HepG2 (cell line): ENCODE measurements around the gene CFAP61. TPM values are rescaled to one million over a fixed set of nuclear protein-coding genes. Genes with fewer than 3 reads are reported as not detected.

ENCODE experiments used
- ATAC-seq: fragments of 200-7000 bp; cut with Tn5 transposase; 3 replicates; pipeline ENCODE4 v1.9.1; 2020; ENCODE audit warnings: mild to moderate bottlenecking, moderate library complexity
- BruUV-seq: library from RNA; stranded (reverse); fragments of 400-500 nt; replicated peaks from 2 replicates; lab custom pipeline; 2021; lab: Mats Ljungman, UMichigan
- CTCF ChIA-PET: fragments of 300-600 bp; formaldehyde crosslinking; extraction: SDS; loops from one replicate; lab custom pipeline; 2021; ENCODE audit warnings: low total read pairs, inconsistent platforms, low intra/inter-chr PET ratio; lab: Yijun Ruan, JAX
- POLR2A ChIA-PET: fragments of 350-600 bp; sonication (Branson Sonifier 250); formaldehyde crosslinking; loops from one replicate; lab custom pipeline; 2020; ENCODE audit warnings: antibody characterized with exemption, inconsistent platforms; lab: Yijun Ruan, JAX
- DNase-seq: peaks from one replicate; pipeline ENCODE4 v3.0.0-alpha.2; 2015; ENCODE audit warnings: low spot score
- FAIRE-seq: peaks from 3 replicates; lab custom pipeline; 2011; peaks lifted over from hg19 to GRCh38; lab: Jason Lieb, UNC
- H2AFZ ChIP-seq: one replicate; pipeline ENCODE4 v1.6.1; 2011; ENCODE audit warnings: low read length, inconsistent platforms
- H3K27ac ChIP-seq: fragments of 300-600 bp; 3 replicates; pipeline ENCODE4 v1.8.0; 2011; ENCODE audit warnings: mixed run types, mild to moderate bottlenecking, mixed read lengths, low read length, inconsistent platforms; ENCODE audit not compliant: insufficient read depth; ENCODE audit errors: extremely low read length
- H3K27me3 ChIP-seq, 2 experiments: fragments of 200-600 bp in 1 of 2; 2 replicates in 1 of 2; 3 replicates in 1 of 2; pipeline versions ENCODE4 v1.6.0 to v1.8.0; 2011; ENCODE audit warnings: low read length in 2 of 2, mild to moderate bottlenecking in 2 of 2, moderate library complexity in 2 of 2, inconsistent platforms in 1 of 2; ENCODE audit not compliant: insufficient read depth in 2 of 2, control insufficient read depth in 1 of 2
- H3K36me3 ChIP-seq, 2 experiments: fragments of 200-600 bp in 1 of 2; replicated peaks in 1 of 2; 2 replicates in 1 of 2; 3 replicates in 1 of 2; pipeline versions ENCODE4 v1.5.1 to v1.8.0; 2011; ENCODE audit warnings: low read length in 2 of 2, inconsistent platforms in 1 of 2; ENCODE audit not compliant: insufficient read depth in 2 of 2, control insufficient read depth in 1 of 2
- H3K4me1 ChIP-seq: 2 replicates; pipeline ENCODE4 v1.5.1; 2012; ENCODE audit warnings: low read length, inconsistent platforms; ENCODE audit not compliant: insufficient read depth
- H3K4me2 ChIP-seq: 2 replicates; pipeline ENCODE4 v1.6.0; 2011; ENCODE audit warnings: low read depth, low read length, inconsistent platforms
- H3K4me3 ChIP-seq, 3 experiments: fragments of 200-600 bp in 1 of 3; sonication (generic), shearing (Covaris generic) in 1 of 3; replicated peaks in 1 of 3; 2 replicates each; pipeline ENCODE4 v1.5.1; 2011 to 2016; ENCODE audit warnings: low read length in 3 of 3, inconsistent platforms in 2 of 3, low read depth in 2 of 3, mild to moderate bottlenecking in 2 of 3, control low read depth in 1 of 3, mixed read lengths in 1 of 3; ENCODE audit not compliant: insufficient read depth in 1 of 3
- H3K79me2 ChIP-seq: one replicate; pipeline ENCODE4 v1.6.1; 2011; ENCODE audit warnings: low read length, inconsistent platforms; ENCODE audit not compliant: insufficient read depth
- H3K9ac ChIP-seq: 2 replicates; pipeline ENCODE4 v1.6.0; 2011; ENCODE audit warnings: mild to moderate bottlenecking, low read depth, low read length, inconsistent platforms; ENCODE audit not compliant: insufficient read depth
- H3K9me3 ChIP-seq: 2 replicates; pipeline ENCODE4 v1.5.1; 2012; ENCODE audit warnings: mild to moderate bottlenecking, low read length
- H4K20me1 ChIP-seq: 2 replicates; pipeline ENCODE4 v1.6.0; 2011; ENCODE audit warnings: inconsistent platforms, mild to moderate bottlenecking, low read length, moderate library complexity; ENCODE audit not compliant: insufficient read depth
- ATF1 ChIP-seq: IDR thresholded peaks from 2 replicates; pipeline ENCODE4 v1.6.1; 2016; ENCODE audit warnings: mild to moderate bottlenecking, control low read depth
- CENPBD1 ChIP-seq: sonication (generic); formaldehyde crosslinking; IDR thresholded peaks from 2 replicates; pipeline ENCODE4 v1.8.0; 2022; ENCODE audit warnings: missing genetic modification reagents, low read depth, mild to moderate bottlenecking, borderline replicate concordance
- E2F2 ChIP-seq: sonication (generic); formaldehyde crosslinking; IDR thresholded peaks from 2 replicates; pipeline ENCODE4 v1.4.0; 2020; ENCODE audit warnings: missing genetic modification reagents, borderline replicate concordance
- ETV5 ChIP-seq: IDR thresholded peaks from 2 replicates; pipeline ENCODE4 v1.6.1; 2018; ENCODE audit warnings: missing biosample characterization, missing genetic modification reagents, inconsistent platforms, borderline replicate concordance
- ETV6 ChIP-seq: sonication (generic); formaldehyde crosslinking; conservative IDR thresholded peaks from 2 replicates; pipeline ENCODE4 v1.4.0; 2020; ENCODE audit warnings: missing genetic modification reagents
- FOXC1 ChIP-seq: sonication (generic); formaldehyde crosslinking; IDR thresholded peaks from 2 replicates; pipeline ENCODE4 v1.8.0; 2022; ENCODE audit warnings: mild to moderate bottlenecking, missing genetic modification reagents, borderline replicate concordance
- KDM3A ChIP-seq: IDR thresholded peaks from 2 replicates; pipeline ENCODE4 v1.6.1; 2018; ENCODE audit warnings: low read depth, missing compliant biosample characterization
- POLR2AphosphoS5 ChIP-seq: IDR thresholded peaks from 2 replicates; pipeline ENCODE4 v1.6.1; 2012; ENCODE audit warnings: low read depth, low read length
- RFX5 ChIP-seq: IDR thresholded peaks from 2 replicates; pipeline ENCODE4 v1.6.1; 2011; ENCODE audit warnings: low read depth, low read length, improper control_type of control experiment
- SALL2 ChIP-seq: sonication (generic); formaldehyde crosslinking; IDR thresholded peaks from 2 replicates; pipeline ENCODE4 v1.8.1; 2023; ENCODE audit warnings: mild to moderate bottlenecking, missing genetic modification reagents, inconsistent platforms
- SMC3 ChIP-seq: IDR thresholded peaks from 2 replicates; pipeline ENCODE4 v1.6.1; 2011; ENCODE audit warnings: low read length, improper control_type of control experiment
- ZNF333 ChIP-seq: sonication (generic); formaldehyde crosslinking; IDR thresholded peaks from 2 replicates; pipeline ENCODE4 v1.4.0; 2020; ENCODE audit warnings: mild to moderate bottlenecking, missing genetic modification reagents, borderline replicate concordance
- ZNF589 ChIP-seq: sonication (generic); formaldehyde crosslinking; conservative IDR thresholded peaks from 2 replicates; pipeline ENCODE4 v1.8.0; 2022; ENCODE audit warnings: mild to moderate bottlenecking, moderate library complexity, missing genetic modification reagents
- ZNF720 ChIP-seq: sonication (generic); formaldehyde crosslinking; IDR thresholded peaks from 2 replicates; pipeline ENCODE4 v1.4.0; 2020; ENCODE audit warnings: missing genetic modification reagents
- WGBS: methylation state at CpG from one replicate; pipeline ENCODE4 v1.1.6; 2017; ENCODE audit warnings: low lambda C conversion rate; 5-methylcytosine and 5-hydroxymethylcytosine counted together
- in situ Hi-C: cut with HindIII; loops from 2 replicates; pipeline ENCODE4 v1.10.0; 2017; ENCODE audit warnings: low pct_unique_long_range_greater_than_20kb; ENCODE audit not compliant: extremely low pct_ligation_motif_present
- intact Hi-C: fragments of 100-400 bp; cut with micrococcal nuclease; formaldehyde crosslinking; loops from one replicate; pipeline ENCODE4 v1.10.0; 2022; ENCODE audit not compliant: unreplicated experiment
- polyA plus RNA-seq, 8 experiments: library from polyadenylated mRNA; depleted of rRNA in 3 of 8; stranded (reverse) in 7 of 8; unstranded in 1 of 8; fragments of >200 nt; fragmentation: Illumina TruSeq in 4 of 8; extraction: Trizol in 4 of 8; gene quantifications; 2 replicates each; pipeline versions ENCODE4 v1.2.1 to v1.2.3, GENCODE V29; 2011 to 2016; ENCODE audit warnings: low read depth in 4 of 8, missing spikeins in 1 of 8, mixed read lengths in 1 of 8; ENCODE audit not compliant: insufficient read depth in 1 of 8
- total RNA-seq, 5 experiments: library from RNA; depleted of rRNA; stranded (reverse); fragments of >200 nt; fragmentation: Illumina TruSeq; extraction: Trizol; gene quantifications; 2 replicates each; pipeline ENCODE4 v1.2.3, GENCODE V29; 2016; ENCODE audit warnings: low read depth in 1 of 5
- TF ChIP-seq, protein P1 (sequence below): IDR thresholded peaks from 2 replicates; pipeline ENCODE4 v1.6.1; 2016; ENCODE audit warnings: missing genetic modification reagents, missing compliant biosample characterization

The CFAP61 gene
- total and polyA plus RNA-seq, 2 of the 13 experiments (the other 11 are each of a cell fraction or from before 2014, with no cell fraction given), result 0.27 TPM; not detected in 1

GRCh38 chr20:20334489-20334888 lies 282.2 kb downstream of the CFAP61 start:
- no peak for TF ChIP-seq E2F2 (CRISPR knock-in tag)
- TF ChIP-seq, protein P1, sequence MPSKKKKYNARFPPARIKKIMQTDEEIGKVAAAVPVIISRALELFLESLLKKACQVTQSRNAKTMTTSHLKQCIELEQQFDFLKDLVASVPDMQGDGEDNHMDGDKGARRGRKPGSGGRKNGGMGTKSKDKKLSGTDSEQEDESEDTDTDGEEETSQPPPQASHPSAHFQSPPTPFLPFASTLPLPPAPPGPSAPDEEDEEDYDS, result no peak
- TF ChIP-seq CENPBD1 (CRISPR knock-in tag), result no peak
- TF ChIP-seq ZNF333, result no peak
- TF ChIP-seq FOXC1 (CRISPR knock-in tag), result no peak
- TF ChIP-seq ETV5 (CRISPR knock-in tag), result no peak
- no peak for TF ChIP-seq ZNF589 (CRISPR knock-in tag)
- TF ChIP-seq ETV6 (CRISPR knock-in tag), result no peak
- no peak for TF ChIP-seq RFX5
- TF ChIP-seq SMC3, result no peak
- no peak for TF ChIP-seq SALL2 (CRISPR knock-in tag)
- TF ChIP-seq ATF1 (CRISPR knock-in tag), result no peak
- TF ChIP-seq KDM3A, result no peak
- no peak for TF ChIP-seq ZNF720 (CRISPR knock-in tag)
- TF ChIP-seq POLR2AphosphoS5, result no peak
- Histone ChIP-seq H3K27me3 (peaks cover 0 to 38% of the 10 kb centered on the region in 2 experiments; a peak in 2 of 5 replicates), H3K4me3 (no peak overlapping the region), H3K9me3 (peaks cover 7% of the 10 kb centered on the region), H3K4me2 (no peak overlapping the region), H3K36me3 (no peaks in the 10 kb centered on the region), H3K4me1 (no peaks in the 10 kb centered on the region), H3K9ac (no peak overlapping the region), H2AFZ (no peak overlapping the region), H3K27ac (no peak overlapping the region), H3K79me2 (no peaks in the 10 kb centered on the region), H4K20me1 (no peaks in the 10 kb centered on the region)
- FAIRE-seq, result no peak
- ChIA-PET POLR2A (no interaction called here), CTCF (no interaction called here)
- ATAC-seq, result no peak
- no peak for DNase-seq
- in situ Hi-C loops (no loop called here), intact Hi-C loops (no loop called here)
- WGBS, result 1% methylated on average over 5 of the region's 5 CpGs
- BruUV-seq, result no TSS peak
